Measurements from ENCODE around the gene TSNAX.
"Not testable (repeated sequence)": the region's sequence is repeated elsewhere in the genome, so short reads cannot be mapped to it uniquely, and the experiment has no call there.

Gene TSNAX

DNA sequence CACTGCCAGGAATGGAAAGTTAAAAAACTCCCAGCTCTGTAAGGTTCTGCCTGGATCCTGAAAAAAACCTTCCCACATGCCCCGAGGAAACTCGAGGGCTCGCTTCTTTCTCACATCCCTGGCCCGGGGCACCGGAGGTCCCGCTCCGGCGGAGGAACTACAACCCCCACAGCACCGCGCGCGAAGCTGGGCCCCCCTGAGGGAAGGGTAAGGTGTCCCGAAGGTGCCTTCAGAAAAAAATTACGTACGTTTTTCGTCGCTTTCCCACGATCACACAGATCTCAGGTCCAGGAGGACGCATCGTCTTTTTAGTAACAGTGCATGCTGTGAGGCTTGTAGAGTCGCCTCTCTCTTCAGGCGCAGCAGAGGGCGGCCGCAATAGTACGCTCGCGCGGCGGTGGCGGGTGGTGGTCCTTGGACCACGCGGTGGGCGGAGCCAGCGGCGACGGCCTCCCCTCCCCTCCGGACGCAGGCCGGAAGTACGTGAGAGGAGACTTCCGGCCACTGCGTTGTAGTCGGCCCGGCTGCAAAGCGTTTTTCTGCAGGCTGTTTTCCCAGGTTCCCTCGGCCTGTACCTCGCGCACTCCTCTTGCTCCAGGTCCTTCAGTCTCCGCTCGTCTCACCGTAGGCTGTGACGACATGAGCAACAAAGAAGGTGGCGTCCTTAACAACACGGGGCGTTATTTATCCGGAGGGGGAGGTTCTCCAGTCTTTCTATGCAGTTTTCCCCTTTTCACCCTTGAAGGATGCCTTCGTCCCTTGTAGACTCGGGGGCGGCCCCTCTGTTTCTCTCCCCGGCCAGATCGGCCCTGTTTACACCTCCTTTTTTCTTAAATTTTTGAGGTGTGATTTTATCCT, at the start of gene TSNAX:
Gene TSNAX (plus strand): TSS at position 498 of the 858 bp plus-strand sequence. CDS start 142 bp downstream, at position 640.
- peak; percentile 92 for DNase-seq

- DNase-seq = no peak
Measured at GRCh38 chr1:231478811-231479210, 49.7 kb upstream of the TSNAX start.

DNA sequence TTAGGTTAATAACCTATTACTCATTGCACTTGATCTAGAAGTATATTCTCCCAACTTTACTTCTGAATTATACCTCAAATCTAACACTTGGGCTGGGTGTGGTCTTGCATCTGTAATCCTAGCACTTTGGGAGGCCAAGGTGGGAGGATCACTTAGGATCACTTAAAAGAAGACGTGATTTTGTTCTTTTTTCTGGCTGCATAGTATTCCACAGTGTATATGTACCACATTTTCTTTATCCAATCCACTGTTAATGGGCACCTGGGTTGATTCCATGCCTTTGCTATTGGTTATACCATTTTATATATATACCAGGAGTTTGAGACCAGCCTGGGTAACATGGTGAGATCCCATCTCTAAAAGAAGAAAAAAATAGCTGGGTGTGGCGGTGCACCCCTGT, 48.5 kb upstream of the TSNAX start:
- no peak for DNase-seq

GRCh38 chr1:231481289-231481688, 47.2 kb upstream of the TSNAX start:
- no peak for DNase-seq

DNA sequence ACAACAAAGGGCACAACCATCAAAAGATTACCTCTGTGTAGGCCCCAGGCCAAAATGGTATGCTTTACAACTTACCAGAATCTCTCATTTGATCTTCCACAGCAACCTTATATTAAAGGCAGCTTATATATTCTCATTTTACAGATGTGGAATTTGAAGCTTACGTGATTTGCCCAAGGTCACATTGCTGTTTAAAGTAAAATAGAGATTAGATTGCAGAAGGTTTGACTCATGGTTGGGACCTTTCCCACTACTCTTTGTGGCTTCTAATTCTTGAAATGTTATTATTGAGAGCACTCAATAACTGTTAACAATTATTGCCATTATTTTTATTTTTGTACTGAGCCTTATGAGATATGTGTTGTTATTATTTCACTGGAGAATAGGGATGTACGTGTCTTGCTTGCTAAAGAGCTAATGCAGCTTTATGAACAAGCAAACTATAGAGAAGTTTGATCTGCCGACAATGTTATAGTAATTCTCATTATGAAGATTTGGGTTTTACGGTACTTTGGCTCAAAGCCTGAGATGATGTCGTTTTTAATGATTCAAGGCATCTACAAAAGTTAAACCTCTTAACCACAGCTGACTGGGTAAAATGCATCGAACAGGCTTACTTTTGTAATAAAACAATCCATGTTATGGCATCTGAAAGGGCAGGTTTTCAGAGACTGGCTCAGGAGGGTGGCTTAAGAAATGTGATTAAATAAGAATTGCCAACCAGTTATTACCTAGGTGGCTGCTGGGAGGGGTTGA, 43.3 kb upstream of the TSNAX start:
- no peak for DNase-seq

GRCh38 chr1:231487019-231487418, 41.5 kb upstream of the TSNAX start:
- DNase-seq = no peak

- no peak for DNase-seq
Measured at GRCh38 chr1:231487910-231488309, 40.6 kb upstream of the TSNAX start.

DNA sequence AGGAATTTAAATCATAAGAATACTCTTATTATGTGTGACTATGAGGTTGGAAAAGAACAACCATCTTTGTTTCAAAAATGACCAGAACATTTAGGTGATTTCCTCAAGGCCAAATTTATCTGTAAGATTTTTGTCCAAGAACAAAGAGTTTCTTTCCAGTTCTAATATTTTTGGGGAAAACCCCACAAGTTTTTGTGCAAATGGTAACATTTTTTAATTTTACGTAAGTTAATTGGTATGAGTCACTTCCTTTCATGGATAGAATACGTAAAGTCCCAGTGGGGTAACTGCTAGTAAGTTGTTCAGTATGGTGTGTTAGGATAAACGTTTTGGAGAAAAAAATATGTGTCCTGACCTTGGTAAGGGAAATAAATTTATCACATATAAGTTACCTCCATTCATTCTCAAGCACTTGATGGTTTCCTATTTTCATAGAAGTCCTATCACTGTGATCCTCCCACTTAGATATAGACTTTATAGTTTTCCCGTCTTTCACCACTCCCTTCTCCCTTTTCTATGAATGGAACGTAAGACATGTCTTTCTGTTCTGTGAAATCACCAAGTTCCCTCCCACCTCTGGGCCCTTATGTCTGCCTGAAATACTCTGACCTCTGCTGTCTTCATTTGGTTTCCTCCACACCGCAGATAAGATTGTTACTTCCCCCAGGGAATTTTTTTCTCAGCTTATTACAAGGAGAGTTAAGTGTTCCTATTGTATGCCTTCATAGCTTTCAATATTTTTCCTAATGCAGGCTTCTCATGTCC, 34.9 kb upstream of the TSNAX start:
- DNase-seq = no peak

GRCh38 chr1:231494439-231495110, 33.9 kb upstream of the TSNAX start:
- no peak for DNase-seq

DNA sequence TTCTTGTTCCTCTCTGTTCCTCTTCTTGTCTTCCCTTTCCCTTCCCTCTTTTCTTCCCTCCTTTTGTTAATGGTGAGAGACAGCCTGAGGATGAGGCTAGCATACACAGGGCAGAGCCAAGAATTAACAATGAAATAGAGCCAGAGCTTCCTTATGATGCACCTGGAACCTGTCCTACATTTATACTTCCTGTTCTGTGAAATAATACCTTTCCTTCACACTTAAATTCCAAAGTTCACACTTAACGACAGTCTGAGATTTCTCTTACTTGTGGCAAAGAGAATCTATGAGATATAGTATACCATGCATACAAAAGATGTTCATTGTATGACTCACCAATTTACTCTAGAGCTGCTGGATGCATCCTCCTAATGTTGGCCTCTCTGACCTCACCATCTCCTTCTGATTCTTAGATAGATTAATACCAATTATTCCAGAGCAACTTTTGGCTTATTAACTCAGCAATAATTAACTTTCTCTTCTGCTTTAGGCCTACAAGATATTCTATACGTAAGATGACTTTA, 30.8 kb upstream of the TSNAX start:
- DNase-seq = no peak

- no peak for DNase-seq
Measured at GRCh38 chr1:231499148-231499763, 29.2 kb upstream of the TSNAX start.

DNA sequence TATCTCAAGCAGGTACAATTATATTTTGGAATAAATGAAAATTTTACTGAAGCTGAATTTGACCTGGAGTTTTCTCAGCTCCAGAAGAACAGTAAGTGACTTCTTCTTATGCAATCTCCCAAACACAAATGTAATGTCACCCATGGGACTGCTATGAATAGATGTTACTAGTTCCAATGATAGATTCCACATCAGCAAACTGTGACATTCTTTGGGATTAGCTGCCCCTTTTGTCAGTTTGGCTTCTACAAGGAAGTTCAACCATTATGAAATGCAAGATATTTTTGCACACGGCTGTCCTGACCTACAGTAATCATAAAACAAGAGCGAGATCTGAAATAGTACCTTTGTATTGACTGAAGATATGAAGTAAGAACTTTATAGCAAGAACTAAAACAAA, 27.8 kb upstream of the TSNAX start:
- DNase-seq = no peak

DNA sequence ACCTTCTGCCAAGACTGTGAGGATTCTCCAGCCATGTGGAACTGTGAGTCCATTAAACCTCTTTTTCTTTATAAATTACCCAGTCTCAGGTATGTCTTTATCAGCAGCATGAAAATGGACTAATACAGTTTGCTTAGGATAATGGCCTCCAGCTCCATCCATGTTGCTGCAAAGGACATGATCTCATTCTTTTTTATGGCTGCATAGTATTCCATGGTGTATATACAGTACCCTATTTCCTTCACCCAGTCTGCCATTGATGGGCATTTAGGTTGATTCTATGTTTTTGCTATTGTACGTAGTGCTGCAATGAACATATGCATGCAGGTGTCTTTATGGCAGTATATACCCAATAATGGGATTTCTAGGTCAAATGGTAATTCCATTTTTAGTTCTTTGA, 25.3 kb upstream of the TSNAX start:
- DNase-seq = not testable (repeated sequence)

- no peak for DNase-seq
Measured at GRCh38 chr1:231507476-231508355, 20.8 kb upstream of the TSNAX start.

- DNase-seq = no peak
Measured at GRCh38 chr1:231508497-231508896, 20.0 kb upstream of the TSNAX start.

GRCh38 chr1:231508941-231509340, 19.5 kb upstream of the TSNAX start:
- no peak for DNase-seq

- DNase-seq = no peak
Measured at GRCh38 chr1:231512147-231512698, 16.2 kb upstream of the TSNAX start.

- no peak for DNase-seq
Measured at GRCh38 chr1:231515748-231516147, 12.7 kb upstream of the TSNAX start.

DNA sequence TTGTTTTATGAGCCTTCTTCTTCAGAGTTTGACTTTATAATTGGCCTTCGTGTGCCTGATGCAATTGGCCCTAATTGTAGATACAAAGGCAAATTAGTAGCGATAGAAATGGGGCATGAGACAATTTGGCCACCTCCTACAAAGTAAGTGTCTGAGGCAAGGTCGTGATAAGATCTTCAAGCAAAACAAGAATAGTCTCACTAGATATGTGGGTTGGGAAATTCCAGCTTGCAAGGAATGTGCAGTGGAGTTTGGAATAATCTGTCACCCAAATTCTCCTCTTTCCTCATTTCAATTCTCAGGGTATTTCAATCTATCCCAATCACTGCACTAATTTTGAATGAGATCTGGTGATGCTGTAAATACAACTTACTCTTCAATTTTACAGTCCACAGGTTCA, 11.4 kb upstream of the TSNAX start:
- DNase-seq = no peak

DNA sequence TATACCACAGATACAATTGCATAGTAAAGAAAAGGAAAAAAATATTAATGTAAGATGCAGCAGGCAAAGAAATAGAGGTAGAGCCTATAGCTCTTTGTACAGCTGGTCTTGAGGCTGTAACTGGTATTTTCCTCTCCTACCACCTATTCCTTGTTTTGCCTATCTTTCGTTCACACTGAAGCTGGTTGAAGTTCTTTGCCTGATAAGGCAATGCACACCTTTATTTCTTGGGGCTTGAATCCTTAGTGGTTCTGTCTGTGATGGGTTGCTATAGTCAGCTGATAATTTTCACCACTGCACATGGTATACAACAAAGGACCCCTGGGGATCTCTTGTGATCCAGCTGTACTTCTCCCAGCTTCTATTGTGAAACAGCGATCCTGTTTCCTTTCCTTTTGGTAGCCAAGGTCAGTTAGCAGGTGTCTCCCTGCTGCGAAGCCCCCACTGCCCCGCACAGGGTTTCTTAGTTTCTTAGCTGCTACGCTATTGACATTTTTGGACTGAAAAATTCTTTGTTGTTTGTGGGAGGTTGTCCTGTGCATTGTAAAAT, 9.9 kb upstream of the TSNAX start:
- no peak for DNase-seq

All from KG1 (cell line).